HG02884 (cell line): ENCODE results near the gene SLC35F3.

Experiments
- ATAC-seq: cut with Tn5 transposase; IDR thresholded peaks from one replicate; pipeline ENCODE4 v1.9.1; 2021; ENCODE audit warnings: mild to moderate bottlenecking, moderate library complexity; ENCODE audit not compliant: unreplicated experiment

SLC35F3 gene

DNA sequence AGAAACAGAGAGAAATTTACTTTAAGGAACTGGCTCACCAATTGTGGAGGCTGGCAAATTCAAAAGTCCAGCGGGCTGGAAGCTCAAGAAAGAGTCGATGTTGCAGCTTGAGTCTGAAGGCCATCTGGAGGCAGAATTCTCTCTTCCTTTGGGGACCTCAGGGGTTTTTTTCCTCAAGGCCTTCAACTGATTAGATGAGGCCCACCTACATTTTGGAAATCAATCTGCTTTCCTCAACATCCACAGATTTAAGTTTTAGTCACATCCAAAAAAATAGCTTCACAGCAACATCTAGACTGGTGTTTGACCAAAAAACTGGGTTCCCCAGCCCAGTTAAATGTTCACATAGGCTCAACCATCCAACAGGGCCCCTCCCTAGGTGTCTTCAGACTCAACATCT, 114.9 kb downstream of the SLC35F3 start:
- ATAC-seq, result no peak

DNA sequence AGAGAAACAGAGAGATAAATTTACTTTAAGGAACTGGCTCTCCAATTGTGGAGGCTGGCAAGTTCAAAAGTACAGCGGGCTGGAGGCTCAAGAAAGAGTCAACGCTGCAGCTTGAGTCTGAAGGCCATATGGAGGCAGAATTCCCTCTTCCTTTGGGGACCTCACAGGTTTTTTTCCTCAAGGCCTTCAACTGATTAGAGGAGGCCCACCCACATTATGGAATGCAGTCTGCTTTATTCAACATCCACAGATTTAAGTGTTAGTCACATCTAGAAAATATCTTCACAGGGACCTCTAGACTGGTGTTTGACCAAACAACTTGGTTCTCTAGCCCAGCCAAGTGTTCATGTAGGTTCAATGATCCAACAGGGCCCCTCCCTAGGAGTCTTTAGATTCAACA, 117.8 kb downstream of the SLC35F3 start:
- no peak for ATAC-seq

DNA sequence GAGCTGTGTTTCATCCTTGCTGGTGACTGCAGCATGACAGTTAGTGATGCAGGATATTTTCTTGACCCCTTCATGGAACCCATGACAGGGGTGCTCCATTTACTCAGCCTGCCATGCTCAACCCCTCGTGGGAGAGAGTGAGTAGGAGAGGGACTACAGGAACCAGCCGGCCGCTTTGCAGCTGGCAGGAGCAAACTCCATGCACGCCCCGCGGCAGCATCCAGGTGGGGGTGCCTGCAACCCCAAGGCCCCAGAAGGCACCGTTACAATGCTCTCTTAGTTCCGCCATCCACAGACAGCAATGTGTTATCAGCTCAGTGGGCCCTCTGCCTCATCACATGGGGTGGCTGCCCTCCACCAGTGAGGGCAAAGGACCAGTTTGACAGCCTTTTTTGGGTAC, 135.1 kb downstream of the SLC35F3 start:
- ATAC-seq, result no peak

DNA sequence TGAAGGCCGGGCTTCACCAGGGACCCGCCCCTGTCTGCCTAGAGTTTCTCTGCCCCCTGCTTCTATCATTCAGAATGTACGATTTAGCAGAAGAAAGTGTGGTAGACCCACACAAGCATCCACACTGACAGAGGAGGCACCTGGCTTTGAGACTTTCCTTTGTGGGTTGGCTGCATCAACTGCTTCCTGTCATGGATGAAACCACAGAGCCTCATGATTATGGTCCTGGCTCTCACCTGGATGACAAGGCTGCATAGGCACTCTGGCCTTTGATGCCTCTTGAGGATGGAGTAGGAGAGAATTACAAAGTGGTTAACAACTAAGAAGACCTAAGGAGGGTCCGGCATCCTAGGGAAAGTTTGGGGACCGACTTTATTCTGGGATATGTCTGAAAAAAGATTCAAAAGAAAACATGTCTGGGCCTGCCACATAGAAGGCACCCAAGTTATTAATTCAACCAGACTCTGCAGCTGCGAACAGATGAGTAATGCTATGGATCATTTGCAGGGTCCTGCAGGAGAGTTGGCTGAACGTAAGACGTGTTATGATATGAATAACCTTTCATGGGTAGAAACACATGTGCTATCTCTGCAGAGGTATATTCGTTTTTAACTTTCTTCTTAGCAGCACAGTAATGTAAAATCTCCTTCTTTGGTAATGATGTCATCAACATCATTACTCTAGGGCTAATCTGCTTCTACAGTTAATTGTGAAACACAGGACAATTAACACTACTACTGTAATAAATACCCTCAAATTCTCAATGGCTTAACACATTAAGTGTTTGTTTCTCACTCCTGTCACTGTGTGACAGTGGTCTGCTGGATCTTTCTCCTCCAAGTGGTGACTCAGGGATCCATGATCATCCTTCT, 136.2 kb downstream of the SLC35F3 start:
- ATAC-seq, result no peak

DNA sequence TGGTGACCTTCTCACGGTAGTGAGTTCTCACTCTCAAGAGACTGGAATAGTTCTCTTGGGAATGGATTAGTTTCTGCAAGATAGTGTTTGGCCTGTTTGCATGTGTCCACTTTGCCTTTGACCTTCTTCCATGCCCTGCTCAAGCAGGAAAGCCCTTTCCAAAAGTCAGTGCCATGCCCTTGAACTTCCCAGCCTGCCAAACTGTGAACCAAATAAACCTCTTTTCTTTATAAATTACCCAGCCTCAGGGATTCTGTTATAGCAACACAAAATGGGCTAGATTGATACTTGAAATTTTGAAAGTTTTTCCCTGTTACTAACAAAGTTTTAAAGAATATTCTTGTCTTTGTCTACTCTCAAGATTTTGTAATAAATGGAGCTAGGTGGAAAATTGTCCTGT, 139.6 kb downstream of the SLC35F3 start:
- ATAC-seq, result no peak

DNA sequence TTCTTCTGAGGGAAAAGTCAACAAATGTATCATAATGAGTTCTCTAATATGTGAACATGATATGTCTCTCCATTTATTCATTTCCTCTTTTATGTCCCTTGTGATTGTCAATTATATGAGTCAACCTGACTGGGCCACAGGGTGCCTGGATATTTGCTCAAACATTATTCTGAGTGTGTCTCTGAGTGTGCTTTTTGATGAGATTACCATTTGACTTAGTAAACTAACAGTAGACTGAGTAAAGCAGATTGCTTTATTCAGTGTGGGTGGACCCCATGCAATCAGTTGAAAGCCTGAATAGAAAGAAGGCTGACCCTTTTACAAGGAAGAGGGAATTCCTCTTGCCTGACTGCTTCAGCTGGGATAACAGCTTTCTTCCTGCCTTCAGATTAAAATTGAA, 142.6 kb downstream of the SLC35F3 start:
- no peak for ATAC-seq

DNA sequence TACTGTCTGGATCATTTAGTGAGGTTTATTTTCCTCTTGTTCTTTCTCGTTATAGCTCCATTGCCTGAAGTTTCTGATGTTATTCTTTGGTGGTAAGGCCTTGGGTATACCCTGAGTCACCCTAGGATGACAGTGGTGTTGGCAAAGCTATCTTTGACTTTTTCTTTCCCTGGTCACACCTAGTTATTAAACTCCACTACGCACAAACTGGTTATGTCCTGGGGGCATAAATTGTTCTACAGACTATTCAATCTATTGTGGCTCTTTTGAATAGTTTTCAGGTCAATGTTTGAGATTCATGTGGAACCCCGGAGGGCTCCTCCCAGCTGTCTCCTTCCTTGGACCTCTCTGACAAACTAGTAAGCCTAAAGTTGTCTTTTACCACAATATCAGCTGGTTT, 157.7 kb downstream of the SLC35F3 start:
- ATAC-seq, result no peak

DNA sequence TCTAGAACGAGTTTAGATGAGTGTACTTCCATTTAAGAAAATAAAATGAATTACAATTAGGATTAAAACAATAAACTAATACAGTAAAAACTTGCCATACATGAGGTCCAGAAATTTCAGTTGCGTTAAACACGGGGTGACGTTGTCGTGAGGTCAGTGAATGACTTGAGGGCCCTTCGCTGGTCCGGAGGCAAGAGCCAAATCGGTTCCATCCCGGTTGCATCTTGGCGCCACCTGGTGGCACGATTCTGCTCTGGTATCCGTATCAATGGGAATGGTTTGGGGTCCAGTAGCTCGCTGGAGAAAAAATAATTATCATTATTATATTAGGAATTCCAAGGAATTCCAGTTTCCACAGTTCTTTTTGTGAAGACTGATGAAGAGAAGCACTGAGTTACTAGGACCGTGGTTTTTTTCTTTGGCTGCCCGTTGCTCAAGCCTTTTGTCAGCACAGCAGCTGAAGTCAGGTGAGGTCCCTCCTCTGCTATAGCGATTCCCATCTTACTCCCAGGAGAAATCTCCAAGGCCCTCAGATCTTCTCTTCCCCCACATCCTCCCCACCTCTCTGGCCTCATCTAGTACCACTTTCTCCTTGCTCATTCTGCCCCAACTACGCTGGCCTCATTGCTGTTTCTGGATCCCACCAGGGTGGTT, 161.4 kb downstream of the SLC35F3 start:
- ATAC-seq, result no peak

DNA sequence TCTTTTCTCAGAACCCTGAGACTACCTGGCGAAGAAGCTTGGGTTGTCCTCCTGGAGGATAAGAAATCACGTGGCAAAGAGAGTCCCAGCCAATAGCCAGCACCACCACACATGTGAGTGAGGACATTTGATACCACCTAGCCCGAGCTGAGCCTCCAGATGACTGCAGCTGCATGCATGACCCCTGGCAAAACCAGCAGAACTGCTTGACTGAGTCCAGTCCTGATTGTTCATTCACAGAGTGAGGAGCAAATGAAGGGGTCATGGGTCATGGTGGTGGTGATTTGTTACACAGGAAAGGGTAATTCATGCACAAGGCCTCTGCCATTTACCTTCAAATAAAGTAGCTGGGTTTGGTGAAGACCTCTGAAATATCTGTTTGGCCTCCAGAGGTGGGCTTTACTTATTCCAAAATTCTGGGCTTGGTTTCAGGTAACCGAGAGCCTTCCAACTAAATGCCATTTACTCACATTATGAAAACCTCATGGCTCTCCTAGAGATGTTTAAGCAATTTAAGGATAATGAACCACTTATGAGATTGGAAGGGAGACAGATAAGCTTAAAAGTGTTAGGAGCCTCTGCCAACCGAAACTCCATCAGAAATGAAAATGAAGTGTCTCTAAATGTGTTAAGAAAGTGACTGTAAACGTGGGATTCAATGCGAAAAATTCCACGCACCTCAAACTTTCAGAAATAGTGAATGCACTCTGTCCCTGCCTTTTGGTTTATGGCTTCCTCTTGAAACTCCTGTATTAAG, 163.3 kb downstream of the SLC35F3 start:
- ATAC-seq, result no peak

DNA sequence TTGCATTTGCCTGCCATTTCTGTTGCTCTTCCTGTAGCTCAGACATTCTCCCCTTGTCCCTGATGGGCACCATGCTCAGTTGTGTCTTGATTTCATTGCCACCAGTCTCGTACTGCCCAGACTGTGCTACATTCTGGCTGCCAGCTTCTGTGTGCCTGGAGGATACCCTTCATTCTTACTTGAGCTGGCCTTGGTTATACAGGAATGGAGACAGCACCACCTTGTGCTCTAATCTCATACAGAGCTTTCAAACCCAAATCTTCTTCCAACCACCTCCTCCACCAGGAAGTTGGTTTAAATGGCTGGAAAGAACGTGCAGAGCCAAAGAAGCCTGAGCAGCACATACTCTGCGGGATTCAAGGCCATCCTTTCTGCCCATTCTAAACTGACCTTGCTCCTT, 165.3 kb downstream of the SLC35F3 start:
- ATAC-seq, result no peak

DNA sequence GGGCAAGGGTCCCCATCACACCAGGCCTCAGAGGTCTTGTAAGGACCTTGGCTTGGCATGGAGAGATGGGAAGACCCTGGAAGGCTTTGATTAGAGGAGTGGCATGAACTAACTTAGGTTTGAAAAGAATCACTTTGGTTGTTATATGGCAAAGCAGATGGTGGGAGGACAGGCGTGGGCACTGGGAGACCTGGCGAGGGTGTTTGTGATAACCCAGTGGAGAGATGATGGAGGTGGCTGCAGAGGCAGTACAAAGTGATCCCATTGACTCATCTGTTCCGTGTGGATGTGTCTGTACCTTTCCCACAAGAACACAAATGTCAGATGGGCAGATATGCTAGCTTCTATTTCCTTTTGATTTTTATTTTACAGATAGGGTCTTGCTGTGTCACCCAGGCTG, 168.3 kb downstream of the SLC35F3 start:
- ATAC-seq, result no peak

DNA sequence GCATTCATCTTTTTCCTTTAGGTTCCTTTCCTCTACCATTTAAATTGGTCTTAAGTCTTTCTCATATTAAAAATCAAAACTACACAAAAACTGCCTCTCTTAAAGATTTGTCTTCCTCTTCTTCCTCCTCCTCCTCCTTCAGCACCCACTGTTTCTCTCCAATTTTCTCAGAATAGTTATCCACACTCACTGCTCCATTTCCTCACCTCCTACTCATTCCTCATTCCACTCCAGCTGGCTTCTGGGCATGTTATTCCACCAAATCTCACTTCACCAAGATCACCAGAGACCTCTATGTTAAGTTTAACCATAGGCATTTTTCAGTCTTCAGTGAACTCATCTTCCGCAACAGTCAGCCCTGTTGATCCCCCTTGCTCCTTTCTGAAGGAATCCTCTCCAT, 173.7 kb downstream of the SLC35F3 start:
- ATAC-seq, result no peak

DNA sequence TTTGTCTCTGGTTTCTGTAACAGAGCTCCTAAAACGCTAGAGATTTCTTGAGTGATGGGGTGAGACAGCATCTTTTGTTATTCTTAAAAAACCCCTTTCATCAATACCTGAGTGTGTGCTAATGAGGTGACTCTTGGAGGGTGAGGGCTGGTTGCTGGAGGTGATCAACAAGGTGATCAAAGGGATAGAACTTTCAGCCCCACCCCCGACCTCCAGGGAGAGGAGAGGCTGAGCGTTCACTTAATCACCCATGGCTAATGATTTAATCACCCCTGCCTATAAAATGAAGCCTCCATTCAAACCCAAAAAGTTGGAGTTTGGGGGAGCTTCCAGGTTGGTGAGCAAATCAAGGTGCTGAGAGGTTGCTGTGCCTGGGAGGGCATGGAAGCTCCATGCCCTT, 175.4 kb downstream of the SLC35F3 start:
- no peak for ATAC-seq

DNA sequence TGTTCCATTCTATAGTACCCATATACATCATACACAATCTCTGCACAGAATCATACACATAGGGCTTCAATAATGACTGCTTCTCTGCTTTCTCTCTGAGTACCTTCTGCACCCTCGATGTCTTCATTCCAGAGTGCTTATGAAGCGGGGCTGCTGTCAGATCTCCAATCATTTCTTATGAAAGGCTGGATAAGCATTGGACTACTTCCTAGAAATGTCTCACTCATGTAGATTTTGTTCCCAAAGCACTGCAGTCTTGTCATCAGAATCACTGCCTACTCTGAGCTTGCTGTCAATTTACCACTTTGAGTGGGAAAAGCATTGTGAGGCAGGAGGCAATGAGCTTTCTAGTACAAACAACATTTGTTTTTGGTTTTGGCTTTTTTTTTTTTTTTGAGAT, 179.0 kb downstream of the SLC35F3 start:
- no peak for ATAC-seq

DNA sequence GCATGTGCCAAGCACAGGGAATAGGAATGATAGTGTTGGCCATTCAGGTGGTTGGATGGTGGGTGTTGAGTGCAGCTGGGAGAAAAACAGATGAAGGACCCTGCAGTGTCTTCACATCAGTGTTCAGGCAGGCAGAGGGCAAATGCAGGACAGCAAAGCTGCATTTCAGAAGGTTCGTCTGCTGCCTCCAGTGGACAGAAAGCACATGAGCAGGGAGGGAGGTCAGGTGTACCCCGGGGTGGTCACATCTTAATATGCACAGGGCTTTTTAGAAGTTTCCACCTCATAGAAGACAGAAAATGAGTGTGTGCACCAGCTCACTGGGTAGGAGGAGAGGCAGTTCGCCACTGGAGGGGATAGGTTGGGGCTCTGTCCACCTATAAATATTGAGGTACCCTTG, 184.9 kb downstream of the SLC35F3 start:
- ATAC-seq, result no peak

DNA sequence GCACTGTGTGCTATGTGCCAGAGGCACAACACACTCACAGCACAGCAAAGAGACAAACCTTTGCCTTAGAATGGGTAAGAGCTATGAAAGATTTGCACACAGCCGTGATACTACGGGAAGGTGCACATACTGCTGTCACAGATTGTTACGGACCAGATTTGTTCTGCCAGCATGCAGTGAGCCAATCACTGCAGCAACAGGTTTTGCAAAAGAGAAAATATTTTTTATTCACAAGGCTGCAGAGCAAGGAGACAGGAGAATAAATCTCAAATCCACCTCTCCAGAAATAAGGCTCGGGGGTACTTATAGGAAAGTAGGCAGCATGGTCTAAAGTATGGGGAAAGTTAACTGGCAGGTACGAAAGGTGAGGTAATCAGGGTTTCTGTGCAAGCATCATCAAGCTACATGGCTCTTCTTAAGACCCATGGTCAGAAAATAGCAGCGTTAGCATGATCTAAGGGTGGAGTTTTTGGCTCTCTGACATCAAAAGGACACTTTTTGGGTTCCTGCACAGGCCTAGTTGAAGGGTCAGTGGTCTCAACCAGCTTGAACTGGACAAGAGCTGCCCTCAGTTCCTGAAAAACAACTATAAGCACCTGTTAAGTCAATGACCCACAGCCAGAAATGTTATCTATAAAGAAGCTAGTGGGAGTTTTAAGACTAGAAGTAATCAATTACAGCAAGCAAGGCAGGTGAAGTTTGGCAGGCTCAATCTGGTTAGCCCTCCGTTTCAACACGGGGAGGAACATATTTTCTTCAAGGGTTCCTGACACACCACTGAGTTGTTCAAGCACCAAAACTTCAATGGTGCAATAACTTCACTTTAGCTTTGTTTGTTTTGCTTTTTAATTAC, 186.0 kb downstream of the SLC35F3 start:
- ATAC-seq, result no peak

DNA sequence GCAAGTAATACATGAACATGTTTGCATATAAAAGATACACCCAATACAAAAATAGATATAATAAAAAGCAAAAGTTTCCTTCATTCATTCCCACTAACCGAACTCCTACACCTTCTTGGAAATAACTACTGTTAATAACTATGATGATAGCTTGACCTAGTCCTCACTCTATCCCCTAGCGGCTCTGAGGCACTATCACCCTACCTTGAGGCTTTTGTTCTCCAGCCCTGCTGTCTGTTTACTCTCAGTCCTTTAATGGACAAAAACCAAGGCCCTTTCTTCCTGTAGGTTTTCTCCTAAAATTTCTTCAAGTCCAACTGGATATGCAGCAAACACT, 186.6 kb downstream of the SLC35F3 start:
- ATAC-seq, result no peak

DNA sequence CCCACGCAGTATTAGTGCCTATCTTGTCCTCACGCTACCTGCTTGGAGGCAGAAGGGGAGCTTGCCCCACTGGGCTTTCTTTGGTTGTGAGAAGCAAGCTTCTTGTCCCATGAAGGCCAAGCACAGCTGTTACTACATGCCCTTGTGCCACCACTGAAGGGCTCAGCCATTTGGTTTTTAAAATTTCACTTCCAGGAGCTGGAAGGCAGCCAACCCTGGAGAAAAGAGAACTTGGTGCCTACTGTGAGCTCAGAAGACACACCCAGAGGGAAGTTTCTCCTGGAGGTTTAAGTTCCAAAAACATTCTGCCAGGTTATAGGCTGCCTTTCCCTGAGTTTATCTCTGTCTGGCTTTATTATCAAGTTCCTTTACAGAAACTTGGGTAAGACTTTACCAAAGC, 187.4 kb downstream of the SLC35F3 start:
- no peak for ATAC-seq

DNA sequence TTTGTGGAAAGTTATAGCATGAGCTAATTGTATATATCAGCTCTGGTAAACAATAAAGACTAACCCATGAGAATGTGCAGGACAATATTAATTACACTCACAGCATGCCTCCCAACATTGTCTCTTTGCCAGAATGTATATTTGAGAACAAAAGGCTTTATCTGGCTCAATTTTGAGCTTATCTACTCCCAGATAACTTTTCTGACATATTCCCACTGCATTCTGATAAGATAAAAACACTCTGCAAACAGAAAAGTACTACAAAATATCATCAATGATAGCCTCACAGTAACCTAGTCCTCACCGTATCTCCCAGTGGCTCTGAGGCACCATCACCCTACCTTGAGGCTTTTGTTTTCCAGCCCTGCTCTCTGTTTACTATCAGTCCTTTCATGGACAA, 188.6 kb downstream of the SLC35F3 start:
- ATAC-seq, result no peak

DNA sequence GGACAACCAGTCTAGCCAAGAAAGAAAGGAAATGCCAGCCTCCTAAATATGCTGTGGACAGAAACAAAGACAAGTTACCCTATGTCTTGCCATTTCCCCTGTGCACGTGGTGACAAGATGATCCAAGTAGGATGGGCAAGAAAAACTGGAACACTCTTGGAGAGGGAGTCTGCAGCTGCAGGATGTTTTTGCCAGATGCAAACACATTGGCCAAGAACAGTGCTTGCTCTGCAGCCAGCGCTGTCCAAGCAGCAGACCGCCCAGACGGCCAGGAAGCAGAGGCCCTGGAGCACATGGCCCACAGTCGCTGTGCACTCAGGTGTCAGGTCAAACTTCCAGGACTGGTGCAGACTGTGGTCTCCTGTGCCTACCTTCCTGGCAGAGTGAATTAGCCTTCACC, 189.3 kb downstream of the SLC35F3 start:
- ATAC-seq, result no peak

DNA sequence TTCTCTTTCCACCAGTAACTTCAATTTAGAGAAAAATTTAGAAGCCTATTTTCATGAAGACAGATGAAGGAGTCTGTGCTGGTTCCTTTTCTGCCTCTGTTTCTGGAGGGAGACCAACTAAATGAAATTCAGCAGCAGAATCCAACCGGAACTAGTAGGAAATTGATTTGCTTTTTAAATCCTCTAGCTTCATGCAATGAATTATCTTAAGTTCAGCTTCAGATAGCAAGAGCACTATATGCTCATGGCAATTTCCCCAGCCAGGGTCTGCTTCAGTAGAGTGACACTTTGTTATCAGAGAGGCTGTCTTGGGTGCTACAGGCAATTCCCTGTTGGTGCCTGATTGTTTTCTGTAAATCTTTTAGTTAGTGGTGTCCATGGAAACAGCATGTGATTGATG, 189.7 kb downstream of the SLC35F3 start:
- no peak for ATAC-seq
